ENCODE results near the gene PPM1L.

PPM1L gene

DNA sequence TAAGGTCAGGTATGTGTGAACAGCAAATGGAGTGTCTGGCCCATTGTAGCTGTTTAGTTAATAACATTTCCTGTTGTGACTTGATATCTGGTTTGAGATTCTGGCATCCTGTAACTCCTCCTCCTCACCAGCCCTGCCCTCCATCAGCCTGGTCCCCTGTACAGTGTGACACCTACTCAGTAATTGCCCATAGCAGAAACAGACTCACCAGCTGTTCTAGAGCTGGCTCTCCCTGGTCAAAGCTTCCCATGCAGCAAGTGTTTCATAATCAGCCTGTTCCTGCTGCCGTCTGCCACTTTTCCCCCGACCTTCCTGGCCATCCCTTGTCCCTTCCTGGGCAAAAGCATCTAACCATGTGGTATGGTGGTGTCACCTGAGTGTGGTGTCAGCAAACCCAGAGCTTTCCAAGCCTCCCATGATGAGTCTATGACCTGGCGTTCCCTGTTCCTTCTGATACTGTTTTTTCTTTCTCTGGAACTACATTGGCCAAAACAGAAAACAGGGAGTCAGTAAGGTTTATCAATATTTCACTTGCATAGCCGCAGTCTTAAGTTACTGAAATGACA lies 293.7 kb downstream of the PPM1L start:
- no peaks in the 10 kb centered on the region for H3K27me3 ChIP-seq (ENCODE audit: insufficient read depth, poor library complexity, severe bottlenecking)
- DNase-seq (ENCODE audit: low read depth in 1 of 2, low spot score in 1 of 2), result no peak
- no peak overlapping the region for H3K4me3 ChIP-seq (replicated peaks; ENCODE audit: insufficient read depth, low read length)
- no peak for TF ChIP-seq SPI1 (IDR thresholded peaks at IDR 0.05; ENCODE audit: borderline replicate concordance, low read depth)
- no peak for TF ChIP-seq REST (IDR thresholded peaks at IDR 0.05; ENCODE audit: insufficient replicate concordance, low read depth)
- TF ChIP-seq POLR2AphosphoS5 (IDR thresholded peaks at IDR 0.05; ENCODE audit: low read depth), result no peak
- TF ChIP-seq, protein P1, sequence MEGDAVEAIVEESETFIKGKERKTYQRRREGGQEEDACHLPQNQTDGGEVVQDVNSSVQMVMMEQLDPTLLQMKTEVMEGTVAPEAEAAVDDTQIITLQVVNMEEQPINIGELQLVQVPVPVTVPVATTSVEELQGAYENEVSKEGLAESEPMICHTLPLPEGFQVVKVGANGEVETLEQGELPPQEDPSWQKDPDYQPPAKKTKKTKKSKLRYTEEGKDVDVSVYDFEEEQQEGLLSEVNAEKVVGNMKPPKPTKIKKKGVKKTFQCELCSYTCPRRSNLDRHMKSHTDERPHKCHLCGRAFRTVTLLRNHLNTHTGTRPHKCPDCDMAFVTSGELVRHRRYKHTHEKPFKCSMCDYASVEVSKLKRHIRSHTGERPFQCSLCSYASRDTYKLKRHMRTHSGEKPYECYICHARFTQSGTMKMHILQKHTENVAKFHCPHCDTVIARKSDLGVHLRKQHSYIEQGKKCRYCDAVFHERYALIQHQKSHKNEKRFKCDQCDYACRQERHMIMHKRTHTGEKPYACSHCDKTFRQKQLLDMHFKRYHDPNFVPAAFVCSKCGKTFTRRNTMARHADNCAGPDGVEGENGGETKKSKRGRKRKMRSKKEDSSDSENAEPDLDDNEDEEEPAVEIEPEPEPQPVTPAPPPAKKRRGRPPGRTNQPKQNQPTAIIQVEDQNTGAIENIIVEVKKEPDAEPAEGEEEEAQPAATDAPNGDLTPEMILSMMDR (IDR thresholded peaks at IDR 0.05; ENCODE audit: insufficient read depth, low read length), result no peak
- TF ChIP-seq GABPA (IDR thresholded peaks at IDR 0.05; ENCODE audit: low read depth), result no peak
- H3K27ac ChIP-seq (replicated peaks), result no peak overlapping the region

DNA sequence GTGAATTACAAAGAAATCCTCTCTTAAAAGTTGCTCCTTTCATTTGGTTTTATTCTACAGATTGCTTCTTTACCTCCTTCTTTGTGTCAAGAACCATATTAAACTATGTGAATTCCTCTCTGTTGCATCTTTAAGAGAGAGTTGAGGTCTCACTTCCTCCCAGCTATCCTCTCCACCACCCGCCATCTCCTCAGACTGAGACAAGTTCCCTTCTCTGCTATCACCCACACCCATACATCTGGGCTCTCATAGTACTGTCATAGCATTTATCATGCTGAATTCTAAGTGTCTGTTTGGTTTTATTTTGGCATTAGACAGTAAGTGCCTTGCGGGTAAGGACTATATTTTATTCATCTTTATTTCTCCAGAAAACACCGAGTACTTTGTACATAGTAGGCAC lies 294.9 kb downstream of the PPM1L start:
- no peaks in the 10 kb centered on the region for H3K27me3 ChIP-seq (ENCODE audit: insufficient read depth, poor library complexity, severe bottlenecking)
- DNase-seq (ENCODE audit: low read depth in 1 of 2, low spot score in 1 of 2), result no peak
- H3K4me3 ChIP-seq (replicated peaks; ENCODE audit: insufficient read depth, low read length), result no peak overlapping the region
- TF ChIP-seq SPI1 (IDR thresholded peaks at IDR 0.05; ENCODE audit: borderline replicate concordance, low read depth), result 0 out of 2 replicates have a peak, but pooled peaks have one; percentile 9
- TF ChIP-seq, protein P1 (IDR thresholded peaks at IDR 0.05; ENCODE audit: insufficient read depth, low read length), result no peak
- no peak overlapping the region for H3K27ac ChIP-seq (replicated peaks)

DNA sequence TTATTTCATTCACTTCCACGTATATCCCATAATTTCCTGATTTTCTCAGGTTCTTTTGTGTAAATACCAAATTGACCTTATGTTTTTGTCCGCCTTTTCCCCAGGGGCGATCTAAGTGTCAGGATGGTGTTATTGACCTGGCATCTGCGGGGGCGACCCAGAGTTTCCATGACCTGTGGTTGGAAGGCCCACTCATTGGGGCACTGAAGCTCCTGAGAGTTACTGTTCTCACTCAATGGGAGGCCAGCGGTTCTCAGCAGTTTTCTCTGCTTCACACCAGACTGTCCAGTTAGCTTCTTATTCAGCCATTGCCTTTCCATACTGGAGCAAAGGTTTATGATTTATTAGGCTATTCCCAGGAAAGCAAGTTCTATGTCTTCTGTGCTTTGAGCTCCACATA lies 295.8 kb downstream of the PPM1L start:
- H3K27ac ChIP-seq (replicated peaks), result no peak overlapping the region
- no peaks in the 10 kb centered on the region for H3K27me3 ChIP-seq (ENCODE audit: insufficient read depth, poor library complexity, severe bottlenecking)
- TF ChIP-seq POLR2AphosphoS5 (IDR thresholded peaks at IDR 0.05; ENCODE audit: low read depth), result no peak
- TF ChIP-seq REST (IDR thresholded peaks at IDR 0.05; ENCODE audit: insufficient replicate concordance, low read depth), result no peak
- TF ChIP-seq, protein P1 (IDR thresholded peaks at IDR 0.05; ENCODE audit: insufficient read depth, low read length), result no peak
- no peak overlapping the region for H3K4me3 ChIP-seq (replicated peaks; ENCODE audit: insufficient read depth, low read length)
- no peak for DNase-seq (ENCODE audit: low read depth in 1 of 2, low spot score in 1 of 2)
